ENCODE results near the gene CPED1. TPM values are rescaled to one million over a fixed set of nuclear protein-coding genes. Genes with fewer than 3 reads are reported as not detected.
"Not testable (repeated sequence)": the region's sequence is repeated elsewhere in the genome, so short reads cannot be mapped to it uniquely, and the experiment has no call there.

CPED1 gene
- total RNA-seq, 1 donor from 2014 or later, result 2.1 TPM

DNA sequence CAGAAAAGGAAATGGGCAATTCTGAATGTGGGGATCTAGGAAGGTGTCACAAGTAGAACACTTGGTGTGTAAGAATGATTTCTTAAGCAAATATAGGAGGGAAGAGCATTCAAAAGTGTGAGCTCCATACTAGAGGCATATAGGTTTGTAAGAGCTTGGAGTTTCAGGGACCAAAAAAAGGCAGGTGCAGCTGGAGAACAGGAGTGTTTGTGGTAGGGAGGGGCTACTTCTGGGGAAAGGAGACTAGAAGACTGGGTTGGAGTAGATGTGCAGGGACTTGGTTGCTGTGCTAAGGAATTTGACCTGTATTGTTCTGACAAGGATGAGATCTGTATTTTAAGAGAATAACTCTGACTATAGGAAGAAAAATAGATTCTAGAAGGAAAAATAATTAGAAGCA is 46.4 kb downstream of the CPED1 start:
- H3K4me3 ChIP-seq (ENCODE audit: low read depth, low read length), result no peak overlapping the region
- TF ChIP-seq, protein P1, sequence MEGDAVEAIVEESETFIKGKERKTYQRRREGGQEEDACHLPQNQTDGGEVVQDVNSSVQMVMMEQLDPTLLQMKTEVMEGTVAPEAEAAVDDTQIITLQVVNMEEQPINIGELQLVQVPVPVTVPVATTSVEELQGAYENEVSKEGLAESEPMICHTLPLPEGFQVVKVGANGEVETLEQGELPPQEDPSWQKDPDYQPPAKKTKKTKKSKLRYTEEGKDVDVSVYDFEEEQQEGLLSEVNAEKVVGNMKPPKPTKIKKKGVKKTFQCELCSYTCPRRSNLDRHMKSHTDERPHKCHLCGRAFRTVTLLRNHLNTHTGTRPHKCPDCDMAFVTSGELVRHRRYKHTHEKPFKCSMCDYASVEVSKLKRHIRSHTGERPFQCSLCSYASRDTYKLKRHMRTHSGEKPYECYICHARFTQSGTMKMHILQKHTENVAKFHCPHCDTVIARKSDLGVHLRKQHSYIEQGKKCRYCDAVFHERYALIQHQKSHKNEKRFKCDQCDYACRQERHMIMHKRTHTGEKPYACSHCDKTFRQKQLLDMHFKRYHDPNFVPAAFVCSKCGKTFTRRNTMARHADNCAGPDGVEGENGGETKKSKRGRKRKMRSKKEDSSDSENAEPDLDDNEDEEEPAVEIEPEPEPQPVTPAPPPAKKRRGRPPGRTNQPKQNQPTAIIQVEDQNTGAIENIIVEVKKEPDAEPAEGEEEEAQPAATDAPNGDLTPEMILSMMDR (conservative IDR thresholded peaks at IDR 0.05; ENCODE audit: low read depth, low read length), result no peak

DNA sequence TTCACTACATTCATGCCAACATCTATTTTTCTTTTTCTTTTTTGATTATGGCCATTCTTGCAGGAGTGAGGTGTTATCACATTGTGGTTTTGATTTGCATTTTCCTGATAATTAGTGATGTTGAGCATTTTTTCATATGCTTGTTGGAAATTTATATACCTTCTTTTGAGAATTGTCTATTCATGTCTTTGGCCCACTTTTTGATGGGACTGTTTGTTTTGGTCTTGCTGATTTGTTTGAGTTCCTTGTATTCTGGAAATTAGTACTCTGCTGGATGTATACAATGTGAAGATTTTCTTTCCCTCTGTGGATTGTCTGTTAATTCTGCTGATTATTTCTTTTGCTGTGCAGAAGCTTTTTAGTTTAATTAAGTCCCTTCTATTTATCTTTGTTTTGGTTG is 48.3 kb downstream of the CPED1 start:
- not testable (repeated sequence) for H3K4me3 ChIP-seq (ENCODE audit: low read depth, low read length); DNase-seq (ENCODE audit: low read depth)

More for the DNA sequence above, 46.4 kb downstream of the CPED1 start:
- no peak for DNase-seq (ENCODE audit: low read depth)

DNA sequence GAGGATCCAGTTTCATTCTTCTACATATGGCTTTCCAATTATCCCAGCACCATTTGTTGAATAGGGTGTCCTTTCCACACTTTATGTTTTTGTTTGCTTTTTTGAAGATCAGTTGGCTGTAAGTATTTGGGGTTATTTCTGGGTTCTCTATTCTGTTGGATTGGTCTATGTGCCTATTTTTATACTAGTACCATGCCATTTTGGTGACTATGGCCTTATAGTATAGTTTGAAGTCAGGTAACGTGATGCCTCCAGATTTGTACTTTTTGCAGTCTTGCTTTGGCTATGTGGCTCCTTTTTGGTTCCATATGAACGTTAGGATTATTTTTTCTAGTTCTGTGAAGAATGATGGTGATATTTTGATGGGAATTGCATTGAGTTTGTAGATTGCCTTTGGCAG is 48.8 kb downstream of the CPED1 start:
- DNase-seq (ENCODE audit: low read depth); H3K4me3 ChIP-seq (ENCODE audit: low read depth, low read length): not testable (repeated sequence)

DNA sequence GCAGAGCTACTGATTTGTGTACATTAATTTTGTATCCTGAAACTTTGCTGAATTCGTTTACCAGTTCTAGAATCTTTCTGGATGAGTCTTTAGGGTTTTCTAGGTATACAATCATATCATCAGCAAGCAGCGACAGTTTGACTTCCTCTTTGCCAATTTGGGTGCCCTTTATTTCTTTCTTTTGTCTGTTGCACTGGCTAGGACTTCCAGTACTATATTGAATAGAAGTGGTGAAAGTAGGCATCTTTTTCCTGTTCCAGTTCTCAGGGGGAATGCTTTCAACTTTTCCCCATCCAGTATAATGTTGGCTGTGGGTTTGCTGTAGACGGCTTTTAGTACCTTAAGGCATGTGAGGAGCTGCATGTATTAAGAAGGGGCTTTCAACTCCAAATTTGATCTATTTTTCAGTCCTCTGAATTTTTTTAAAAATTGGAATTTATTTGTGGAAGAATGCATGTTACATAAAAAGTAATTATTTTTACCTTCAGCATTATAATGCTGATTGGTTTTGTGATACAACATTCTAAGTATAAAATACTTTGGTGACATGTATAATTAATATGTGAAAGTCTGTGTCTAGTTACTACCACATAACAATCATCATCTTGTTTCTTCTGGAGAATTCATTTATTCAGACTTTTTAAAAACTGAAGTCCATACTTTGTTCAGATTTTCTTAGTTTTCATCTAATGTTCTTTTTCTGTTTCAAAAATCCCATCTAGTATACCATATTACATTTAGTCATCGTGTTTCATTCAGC is 49.6 kb downstream of the CPED1 start:
- no peak for DNase-seq (ENCODE audit: low read depth)
- H3K4me3 ChIP-seq (ENCODE audit: low read depth, low read length), result no peak overlapping the region
- TF ChIP-seq, protein P1 (conservative IDR thresholded peaks at IDR 0.05; ENCODE audit: low read depth, low read length), result no peak

DNA sequence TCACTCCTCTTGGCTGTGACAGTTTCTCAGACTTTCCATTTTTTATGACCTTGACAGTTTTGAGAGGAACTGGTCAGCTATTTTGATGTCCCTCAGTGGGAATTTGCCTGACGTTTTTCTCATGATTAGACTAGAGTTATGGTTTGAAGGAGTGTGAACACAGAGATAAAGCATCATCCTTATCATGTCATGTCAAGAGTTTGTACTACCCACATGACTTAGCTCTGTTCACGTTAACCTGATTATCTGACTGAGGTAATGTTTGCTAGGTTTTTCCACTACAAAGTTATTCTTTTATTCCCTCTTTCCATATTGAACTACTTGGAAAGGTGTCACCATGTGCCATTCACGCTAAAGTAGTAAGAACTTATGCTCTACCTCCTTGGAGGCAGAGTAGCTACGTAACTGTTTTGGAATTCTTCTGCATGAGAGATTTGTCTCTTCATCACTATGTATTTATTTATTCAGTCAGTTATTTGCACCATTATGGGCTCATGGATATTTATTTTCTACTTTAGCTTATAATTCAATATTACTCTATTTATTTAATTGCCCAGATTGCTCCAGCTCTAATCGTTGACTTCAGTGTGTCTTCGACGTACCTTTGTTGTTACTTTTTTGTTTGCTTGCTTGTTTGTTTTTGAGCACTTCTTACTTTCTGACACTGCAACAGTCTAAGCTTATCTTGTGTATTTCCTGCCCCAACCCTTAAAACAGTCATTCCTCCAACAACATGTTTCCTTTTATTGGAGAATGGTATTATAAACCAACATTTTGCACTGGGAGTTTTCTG is 50.4 kb downstream of the CPED1 start:
- TF ChIP-seq, protein P1 (conservative IDR thresholded peaks at IDR 0.05; ENCODE audit: low read depth, low read length), result no peak

DNA sequence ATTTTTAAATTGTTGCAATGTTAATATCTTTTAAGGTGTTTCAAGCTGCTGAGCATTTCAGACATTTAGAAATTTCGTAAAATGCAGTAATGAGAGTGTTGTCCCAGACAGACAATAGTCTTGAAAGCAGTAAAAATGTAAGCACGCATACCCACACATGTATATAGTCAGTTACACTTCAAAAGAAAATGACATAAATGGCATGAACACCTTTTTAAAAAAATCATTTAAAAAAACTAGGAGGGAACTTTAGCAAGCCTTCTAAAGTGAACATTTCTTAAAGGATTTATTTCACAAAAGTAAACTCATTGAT is 51.0 kb downstream of the CPED1 start:
- DNase-seq (ENCODE audit: low read depth), result no peak
- TF ChIP-seq, protein P1 (conservative IDR thresholded peaks at IDR 0.05; ENCODE audit: low read depth, low read length), result no peak
- H3K4me3 ChIP-seq (ENCODE audit: low read depth, low read length), result no peak overlapping the region

More for the DNA sequence above, 50.4 kb downstream of the CPED1 start:
- H3K4me3 ChIP-seq (ENCODE audit: low read depth, low read length), result no peak overlapping the region
- DNase-seq (ENCODE audit: low read depth), result no peak

DNA sequence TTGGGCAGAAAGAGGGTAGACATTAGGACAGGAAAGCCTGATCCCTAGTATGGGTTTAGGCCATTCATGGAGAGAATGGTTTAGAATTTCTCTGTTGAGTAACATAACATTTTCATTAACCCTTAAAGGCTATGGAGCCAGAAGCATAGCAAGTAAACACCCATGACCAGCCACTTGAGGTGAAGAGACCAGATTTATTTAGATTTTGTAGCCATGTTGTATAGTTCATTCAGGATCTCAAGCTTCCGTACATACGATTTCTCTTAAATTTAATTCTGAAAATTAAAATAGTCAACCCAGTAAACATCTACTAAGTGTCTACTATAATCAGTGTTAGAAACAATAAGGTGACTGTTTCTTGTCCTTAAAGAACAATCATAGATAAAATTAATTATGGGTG is 51.5 kb downstream of the CPED1 start:
- no peak overlapping the region for H3K4me3 ChIP-seq (ENCODE audit: low read depth, low read length)
- DNase-seq (ENCODE audit: low read depth), result no peak
- TF ChIP-seq, protein P1 (conservative IDR thresholded peaks at IDR 0.05; ENCODE audit: low read depth, low read length), result no peak

Measured in epithelial cell of proximal tubule (primary cell).